ENCODE measurements around the gene VASP.

The VASP gene

GRCh38 chr19:45496349-45496953 lies 10.8 kb upstream of the VASP start:
- H3K4me1 Mint-ChIP-seq (ENCODE audit: low read depth) = peaks cover 77% of the 10 kb centered on the region
- intact Hi-C loops (cut with micrococcal nuclease) = loop anchor here (10.0 kb wide), 1 partner anchor 148 kb away; no protein-coding TSS in a partner anchor

GRCh38 chr19:45497791-45498190 lies 9.5 kb upstream of the VASP start:
- no peak overlapping the region for H3K4me3 Mint-ChIP-seq
- no peaks in the 10 kb centered on the region for H3K9me3 Mint-ChIP-seq
- peak overlapping the region; percentile 71 for H3K27ac Mint-ChIP-seq
- peaks cover 51% of the 10 kb centered on the region for H3K27me3 Mint-ChIP-seq
- intact Hi-C loops (cut with micrococcal nuclease) = loop anchor here (10.0 kb wide), 1 partner anchor 147 kb away; no protein-coding TSS in a partner anchor
- H3K36me3 Mint-ChIP-seq (ENCODE audit: low read depth) = no peaks in the 10 kb centered on the region
- H3K4me1 Mint-ChIP-seq (ENCODE audit: low read depth) = peaks cover 79% of the 10 kb centered on the region

More at GRCh38 chr19:45496349-45496953, 10.8 kb upstream of the VASP start:
- Mint-ChIP-seq H3K36me3 (ENCODE audit: low read depth) (no peaks in the 10 kb centered on the region), H3K9me3 (no peaks in the 10 kb centered on the region), H3K4me3 (peak overlapping the region; percentile 78), H3K27ac (peak overlapping the region; percentile 71), H3K27me3 (peaks cover 53% of the 10 kb centered on the region)

GRCh38 chr19:45498411-45499195 lies 8.7 kb upstream of the VASP start, which contains the start of gene PPM1N:
Gene PPM1N, plus strand, starts transcription at chr19:45498443. Its CDS starts 30 bp downstream, at chr19:45498473.
- H3K4me1 Mint-ChIP-seq (ENCODE audit: low read depth) = peaks cover 76% of the 10 kb centered on the region

GRCh38 chr19:45499196-45500180 lies 7.8 kb upstream of the VASP start:
- Mint-ChIP-seq H3K9me3 (no peaks in the 10 kb centered on the region), H3K27ac (peak overlapping the region; percentile 90), H3K4me1 (ENCODE audit: low read depth) (peaks cover 77% of the 10 kb centered on the region), H3K4me3 (peak overlapping the region; percentile 41), H3K36me3 (ENCODE audit: low read depth) (no peaks in the 10 kb centered on the region), H3K27me3 (peaks cover 45% of the 10 kb centered on the region)
- intact Hi-C loops (cut with micrococcal nuclease) = loop anchor here (10.0 kb wide), 1 partner anchor 145 kb away; no protein-coding TSS in a partner anchor

More at GRCh38 chr19:45498411-45499195, 8.7 kb upstream of the VASP start, which contains the start of gene PPM1N:
- Mint-ChIP-seq H3K27me3 (peaks cover 49% of the 10 kb centered on the region), H3K27ac (peak within 1 kb of the TSS; percentile 90), H3K36me3 (ENCODE audit: low read depth) (no peaks in the 10 kb centered on the region), H3K9me3 (no peaks in the 10 kb centered on the region), H3K4me3 (peak within 1 kb of the TSS; percentile 78)
- intact Hi-C loops (cut with micrococcal nuclease) = loop anchor here (10.0 kb wide), 1 partner anchor 146 kb away; no protein-coding TSS in a partner anchor

- Mint-ChIP-seq H3K27ac (peak overlapping the region; percentile 90), H3K36me3 (ENCODE audit: low read depth) (no peaks in the 10 kb centered on the region), H3K27me3 (peaks cover 29% of the 10 kb centered on the region), H3K4me3 (no peak overlapping the region), H3K4me1 (ENCODE audit: low read depth) (peaks cover 82% of the 10 kb centered on the region), H3K9me3 (no peaks in the 10 kb centered on the region)
- intact Hi-C loops (cut with micrococcal nuclease) = no loop called here
These were observed 6.2 kb upstream of the VASP start for GRCh38 chr19:45500918-45501729.

DNA sequence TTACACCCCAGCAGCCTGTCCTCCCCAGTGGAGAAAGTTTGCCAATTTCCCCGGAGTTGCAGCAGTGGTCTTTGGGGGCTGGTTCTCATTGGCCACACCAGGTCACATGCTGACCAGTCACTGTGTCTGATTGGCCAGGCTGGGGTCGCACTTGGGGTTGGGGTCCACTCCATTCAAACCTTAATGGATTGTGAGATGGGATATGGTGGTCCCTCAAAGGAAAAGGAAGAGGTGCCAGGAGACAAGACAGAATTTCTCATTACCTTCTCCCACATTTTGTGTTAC lies 5.6 kb upstream of the VASP start:
- Mint-ChIP-seq H3K4me3 (peak overlapping the region; percentile 11), H3K27me3 (peaks cover 24% of the 10 kb centered on the region), H3K27ac (peak overlapping the region; percentile 90), H3K4me1 (ENCODE audit: low read depth) (peaks cover 81% of the 10 kb centered on the region), H3K36me3 (ENCODE audit: low read depth) (peaks cover 2% of the 10 kb centered on the region), H3K9me3 (no peaks in the 10 kb centered on the region)
- intact Hi-C loops (cut with micrococcal nuclease) = no loop called here

- H3K36me3 Mint-ChIP-seq (ENCODE audit: low read depth) = peaks cover 7% of the 10 kb centered on the region
- H3K27me3 Mint-ChIP-seq = peaks cover 24% of the 10 kb centered on the region
- peak overlapping the region; percentile 90 for H3K27ac Mint-ChIP-seq
- peak overlapping the region; percentile 11 for H3K4me3 Mint-ChIP-seq
- intact Hi-C loops (cut with micrococcal nuclease) = no loop called here
- peaks cover 78% of the 10 kb centered on the region for H3K4me1 Mint-ChIP-seq (ENCODE audit: low read depth)
- no peaks in the 10 kb centered on the region for H3K9me3 Mint-ChIP-seq
These were observed 5.2 kb upstream of the VASP start for GRCh38 chr19:45502111-45502510.

DNA sequence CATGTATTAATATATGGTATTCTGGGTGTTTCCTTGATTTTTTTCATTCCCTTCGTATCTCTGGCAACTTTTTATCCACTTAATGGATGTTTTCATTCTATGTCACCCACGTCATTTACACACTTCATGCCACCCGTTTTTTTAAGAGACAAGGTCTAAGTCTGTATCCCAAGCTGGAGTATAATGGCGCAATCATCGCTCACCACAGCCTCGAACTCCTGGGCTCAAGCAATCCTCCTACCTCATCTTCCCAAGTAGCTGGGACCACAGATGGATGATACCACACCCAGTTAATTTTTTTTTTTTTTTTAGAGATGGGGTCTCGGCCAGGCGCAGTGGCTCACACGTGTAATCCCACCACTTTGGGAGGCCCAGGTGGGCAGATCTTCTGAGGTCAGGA lies 3.4 kb upstream of the VASP start:
- H3K27me3 Mint-ChIP-seq = peaks cover 8% of the 10 kb centered on the region
- intact Hi-C loops (cut with micrococcal nuclease) = no loop called here
- no peak overlapping the region for H3K4me3 Mint-ChIP-seq
- H3K9me3 Mint-ChIP-seq = no peaks in the 10 kb centered on the region
- peaks cover 23% of the 10 kb centered on the region for H3K36me3 Mint-ChIP-seq (ENCODE audit: low read depth)
- H3K27ac Mint-ChIP-seq = peak overlapping the region; percentile 90
- peaks cover 62% of the 10 kb centered on the region for H3K4me1 Mint-ChIP-seq (ENCODE audit: low read depth)

- H3K27me3 Mint-ChIP-seq = no peaks in the 10 kb centered on the region
- intact Hi-C loops (cut with micrococcal nuclease) = no loop called here
- peaks cover 38% of the 10 kb centered on the region for H3K36me3 Mint-ChIP-seq (ENCODE audit: low read depth)
- H3K4me3 Mint-ChIP-seq = peak overlapping the region; percentile 59
- H3K9me3 Mint-ChIP-seq = no peaks in the 10 kb centered on the region
- H3K4me1 Mint-ChIP-seq (ENCODE audit: low read depth) = peaks cover 62% of the 10 kb centered on the region
- peak overlapping the region; percentile 94 for H3K27ac Mint-ChIP-seq
These were observed 1.9 kb upstream of the VASP start for GRCh38 chr19:45505151-45505995.

DNA sequence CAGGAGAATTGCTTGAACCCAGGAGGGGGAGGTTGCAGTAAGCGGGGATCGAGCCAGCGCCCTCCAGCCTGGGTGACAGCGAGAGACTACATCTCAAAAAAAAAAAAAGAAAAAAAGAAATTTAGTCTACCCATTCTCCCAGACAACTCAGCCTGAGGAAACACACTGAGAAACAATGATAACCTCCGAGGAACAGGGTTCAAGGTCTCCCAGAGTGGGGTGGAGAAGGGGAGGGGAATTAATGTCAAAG lies 1.4 kb upstream of the VASP start:
- Mint-ChIP-seq H3K4me1 (ENCODE audit: low read depth) (peaks cover 62% of the 10 kb centered on the region), H3K27ac (peak overlapping the region; percentile 94), H3K27me3 (no peaks in the 10 kb centered on the region), H3K4me3 (peak overlapping the region; percentile 59), H3K9me3 (no peaks in the 10 kb centered on the region), H3K36me3 (ENCODE audit: low read depth) (peaks cover 44% of the 10 kb centered on the region)
- intact Hi-C loops (cut with micrococcal nuclease) = no loop called here

DNA sequence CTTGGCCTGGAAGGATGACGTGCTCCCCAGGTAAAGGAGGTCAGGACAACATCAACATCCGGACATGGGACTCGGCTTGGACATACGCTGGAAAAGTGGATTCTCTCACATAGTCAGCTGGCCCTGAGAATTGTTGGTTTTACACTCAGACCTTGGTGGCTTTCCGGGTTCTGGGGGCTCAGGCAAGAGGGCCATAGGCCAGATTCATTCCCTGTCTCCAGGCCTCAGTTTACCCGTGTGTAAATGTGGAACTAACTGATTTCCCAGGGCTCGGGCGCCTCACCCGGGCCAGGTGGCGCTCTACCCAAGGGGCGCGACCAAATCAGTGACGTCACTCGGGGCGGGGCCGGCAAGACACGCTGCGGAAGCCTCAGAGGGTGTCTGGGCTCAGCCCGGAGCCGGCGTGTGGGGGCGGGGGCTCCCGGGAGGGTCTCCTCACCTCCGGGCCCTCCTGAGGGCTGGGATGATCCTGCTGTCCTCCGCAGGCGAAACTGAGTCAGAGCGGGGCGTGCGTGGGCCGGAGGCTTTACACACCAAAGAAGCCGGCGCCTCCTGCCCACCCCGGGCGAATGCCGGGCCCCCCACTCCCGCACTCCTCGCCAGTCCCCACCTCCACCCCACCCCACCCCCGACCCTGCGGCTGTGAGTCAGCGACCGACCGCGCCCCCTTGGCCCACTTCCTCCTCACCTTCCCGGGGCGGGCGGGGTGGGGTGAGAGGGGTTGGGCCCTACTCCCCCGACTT lies 862 bp upstream of the VASP start:
- Mint-ChIP-seq H3K27ac (peak overlapping the region; percentile 94), H3K27me3 (no peaks in the 10 kb centered on the region), H3K9me3 (no peaks in the 10 kb centered on the region), H3K4me1 (ENCODE audit: low read depth) (peaks cover 62% of the 10 kb centered on the region), H3K36me3 (ENCODE audit: low read depth) (peaks cover 49% of the 10 kb centered on the region), H3K4me3 (peak overlapping the region; percentile 99)
- intact Hi-C loops (cut with micrococcal nuclease) = no loop called here

DNA sequence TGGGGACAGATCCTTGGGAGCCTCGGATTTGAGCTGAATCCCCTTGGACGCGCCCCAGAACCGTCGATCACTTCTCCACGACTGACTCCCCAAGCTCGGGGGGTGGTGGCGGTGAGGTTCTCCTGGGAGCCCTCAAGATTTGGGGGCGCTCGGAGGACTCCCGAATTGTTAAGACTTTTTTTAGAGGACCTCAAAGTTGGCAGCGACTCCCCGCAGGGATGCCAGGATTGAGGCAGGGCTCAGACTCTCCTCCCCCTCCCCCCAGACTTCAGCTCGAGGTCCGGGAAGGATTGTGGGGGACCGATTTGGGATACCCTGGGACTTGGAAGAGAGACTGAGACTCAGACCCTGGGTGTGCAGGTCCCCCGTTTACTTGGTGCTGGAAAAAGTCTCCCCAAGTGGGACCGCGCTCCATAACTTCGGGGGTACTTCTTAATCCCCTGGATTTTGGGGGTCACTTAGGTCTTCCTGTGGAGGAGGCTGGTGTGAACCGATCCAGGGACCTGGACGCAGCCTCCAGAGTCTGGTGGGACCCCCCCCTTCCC lies 665 bp downstream of the VASP start:
- Mint-ChIP-seq H3K36me3 (ENCODE audit: low read depth) (peaks cover 61% of the 10 kb centered on the region), H3K27ac (peak overlapping the region; percentile 94), H3K4me3 (peak overlapping the region; percentile 99), H3K4me1 (ENCODE audit: low read depth) (peaks cover 63% of the 10 kb centered on the region), H3K9me3 (no peaks in the 10 kb centered on the region), H3K27me3 (no peaks in the 10 kb centered on the region)
- intact Hi-C loops (cut with micrococcal nuclease) = loop anchor here (2.0 kb wide), 1 partner anchor 15 kb away; no protein-coding TSS in a partner anchor
